GM12801 (cell line): ENCODE results near the gene THY1.

Experiments
- TF ChIP-seq, protein P1 (sequence below): IDR thresholded peaks from one replicate; pipeline ENCODE4 v1.5.1; 2011; ENCODE audit warnings: control low read depth; ENCODE audit not compliant: insufficient read length; ENCODE audit errors: extremely low read depth

The THY1 gene

DNA sequence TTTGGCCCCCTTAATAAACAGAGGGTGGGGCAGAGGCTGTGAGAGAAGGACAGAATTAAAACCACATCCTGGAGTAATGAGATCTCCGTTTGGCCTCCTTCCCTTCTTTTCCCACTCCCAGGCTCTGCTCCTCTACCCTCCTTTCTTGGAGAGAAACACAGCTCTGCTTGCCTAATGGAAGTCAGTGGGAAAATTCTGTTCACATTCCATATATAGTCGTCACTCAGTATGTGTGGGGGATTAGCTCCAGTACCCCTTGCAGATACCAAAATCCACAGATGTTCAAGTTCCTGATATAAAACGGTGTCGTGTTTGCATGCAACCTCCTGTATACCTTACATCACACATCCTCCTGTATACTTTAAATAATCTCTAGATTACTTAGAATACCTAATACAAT, 37.6 kb upstream of the THY1 start:
- TF ChIP-seq, protein P1, sequence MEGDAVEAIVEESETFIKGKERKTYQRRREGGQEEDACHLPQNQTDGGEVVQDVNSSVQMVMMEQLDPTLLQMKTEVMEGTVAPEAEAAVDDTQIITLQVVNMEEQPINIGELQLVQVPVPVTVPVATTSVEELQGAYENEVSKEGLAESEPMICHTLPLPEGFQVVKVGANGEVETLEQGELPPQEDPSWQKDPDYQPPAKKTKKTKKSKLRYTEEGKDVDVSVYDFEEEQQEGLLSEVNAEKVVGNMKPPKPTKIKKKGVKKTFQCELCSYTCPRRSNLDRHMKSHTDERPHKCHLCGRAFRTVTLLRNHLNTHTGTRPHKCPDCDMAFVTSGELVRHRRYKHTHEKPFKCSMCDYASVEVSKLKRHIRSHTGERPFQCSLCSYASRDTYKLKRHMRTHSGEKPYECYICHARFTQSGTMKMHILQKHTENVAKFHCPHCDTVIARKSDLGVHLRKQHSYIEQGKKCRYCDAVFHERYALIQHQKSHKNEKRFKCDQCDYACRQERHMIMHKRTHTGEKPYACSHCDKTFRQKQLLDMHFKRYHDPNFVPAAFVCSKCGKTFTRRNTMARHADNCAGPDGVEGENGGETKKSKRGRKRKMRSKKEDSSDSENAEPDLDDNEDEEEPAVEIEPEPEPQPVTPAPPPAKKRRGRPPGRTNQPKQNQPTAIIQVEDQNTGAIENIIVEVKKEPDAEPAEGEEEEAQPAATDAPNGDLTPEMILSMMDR, result no peak

- TF ChIP-seq, protein P1, result no peak
Observed at GRCh38 chr11:119460097-119460496, 37.1 kb upstream of the THY1 start.

- TF ChIP-seq, protein P1, result no peak
Observed at GRCh38 chr11:119459293-119459976, 36.5 kb upstream of the THY1 start.

DNA sequence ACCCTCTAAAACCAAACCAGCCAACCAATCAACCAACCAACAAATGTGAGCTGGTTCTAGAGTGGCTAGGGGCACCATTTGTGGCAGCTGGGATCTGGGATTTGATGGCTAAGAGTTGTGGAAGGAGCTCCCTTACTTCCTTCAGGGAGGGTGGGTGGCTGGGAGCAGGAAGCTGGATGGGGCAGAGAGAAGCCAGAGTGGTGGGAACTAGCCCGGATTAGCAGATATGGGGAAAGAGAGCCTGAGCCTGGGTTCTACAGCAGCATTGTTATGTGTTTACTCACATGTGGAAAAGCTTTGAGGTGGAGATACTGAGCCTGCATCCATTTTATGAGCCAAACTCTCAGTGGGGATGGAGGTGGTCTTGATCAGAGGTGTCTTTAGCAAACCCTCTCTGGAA, 30.9 kb upstream of the THY1 start:
- TF ChIP-seq, protein P1, result no peak

GRCh38 chr11:119450590-119451326, 27.8 kb upstream of the THY1 start:
- TF ChIP-seq, protein P1, result no peak

- TF ChIP-seq, protein P1, result no peak
Observed at GRCh38 chr11:119449498-119449897, 26.5 kb upstream of the THY1 start.

- TF ChIP-seq, protein P1, result no peak
Observed at GRCh38 chr11:119448380-119448779, 25.4 kb upstream of the THY1 start.
